Measurements from ENCODE around the gene FBXL17. TPM values are rescaled to one million over a fixed set of nuclear protein-coding genes. Genes with fewer than 3 reads are reported as not detected.
"Not testable (repeated sequence)": the region's sequence is repeated elsewhere in the genome, so short reads cannot be mapped to it uniquely, and the experiment has no call there.

Gene FBXL17
- total RNA-seq, 4 donors from 2014 or later: 10.9 to 19.8 (median 15.0) TPM

DNA sequence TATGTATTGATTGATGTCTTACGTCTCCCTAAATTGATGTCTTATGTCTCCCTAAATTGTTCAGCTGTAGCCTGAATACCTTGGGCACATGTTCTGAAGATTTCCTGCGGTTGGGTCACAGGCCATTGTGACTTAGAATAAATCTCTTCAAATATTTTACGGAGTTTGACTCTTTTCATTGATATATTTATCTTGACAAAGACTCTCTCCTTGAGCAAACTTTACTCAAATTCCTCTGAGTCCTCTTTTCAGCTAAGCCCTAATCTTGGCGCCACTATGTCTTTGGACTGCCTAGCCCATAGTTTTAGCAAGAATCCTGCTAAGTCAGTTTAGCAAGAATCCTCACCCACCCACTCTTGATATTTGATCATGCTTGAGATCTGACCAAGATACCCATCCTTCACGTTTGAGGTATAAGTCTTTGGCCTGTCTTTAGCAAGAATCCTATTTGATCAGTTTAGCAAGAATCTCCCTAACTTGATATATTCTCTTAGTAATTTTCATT is 35.3 kb upstream of the FBXL17 start:
- DNase-seq (ENCODE audit: low spot score) (no peak), ATAC-seq (ENCODE audit: low FRiP score) (no peak)
- TF ChIP-seq, protein P1, sequence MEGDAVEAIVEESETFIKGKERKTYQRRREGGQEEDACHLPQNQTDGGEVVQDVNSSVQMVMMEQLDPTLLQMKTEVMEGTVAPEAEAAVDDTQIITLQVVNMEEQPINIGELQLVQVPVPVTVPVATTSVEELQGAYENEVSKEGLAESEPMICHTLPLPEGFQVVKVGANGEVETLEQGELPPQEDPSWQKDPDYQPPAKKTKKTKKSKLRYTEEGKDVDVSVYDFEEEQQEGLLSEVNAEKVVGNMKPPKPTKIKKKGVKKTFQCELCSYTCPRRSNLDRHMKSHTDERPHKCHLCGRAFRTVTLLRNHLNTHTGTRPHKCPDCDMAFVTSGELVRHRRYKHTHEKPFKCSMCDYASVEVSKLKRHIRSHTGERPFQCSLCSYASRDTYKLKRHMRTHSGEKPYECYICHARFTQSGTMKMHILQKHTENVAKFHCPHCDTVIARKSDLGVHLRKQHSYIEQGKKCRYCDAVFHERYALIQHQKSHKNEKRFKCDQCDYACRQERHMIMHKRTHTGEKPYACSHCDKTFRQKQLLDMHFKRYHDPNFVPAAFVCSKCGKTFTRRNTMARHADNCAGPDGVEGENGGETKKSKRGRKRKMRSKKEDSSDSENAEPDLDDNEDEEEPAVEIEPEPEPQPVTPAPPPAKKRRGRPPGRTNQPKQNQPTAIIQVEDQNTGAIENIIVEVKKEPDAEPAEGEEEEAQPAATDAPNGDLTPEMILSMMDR (IDR thresholded peaks at IDR 0.05): no peak

DNA sequence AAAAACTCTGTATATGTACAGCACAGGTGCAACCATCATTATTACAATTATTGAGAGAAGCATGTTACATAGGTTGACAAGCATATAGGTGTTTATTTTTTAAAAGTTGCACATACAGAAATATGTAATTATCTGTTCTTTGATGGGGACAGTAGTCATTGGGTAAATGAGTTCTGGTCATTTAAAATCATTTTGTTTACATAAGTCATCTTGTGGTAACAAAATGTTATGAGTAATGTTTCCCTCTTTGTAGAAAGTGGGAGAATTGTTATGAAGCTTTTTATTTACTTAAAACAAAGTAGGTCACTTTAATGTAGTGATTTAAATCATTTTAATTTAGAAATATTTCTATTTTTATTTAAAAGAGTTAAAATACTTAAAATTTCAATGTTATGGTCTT is 33.8 kb upstream of the FBXL17 start:
- TF ChIP-seq, protein P1 (IDR thresholded peaks at IDR 0.05): no peak
- ATAC-seq (ENCODE audit: low FRiP score): no peak

GRCh38 chr5:108409786-108410185 is 27.9 kb upstream of the FBXL17 start:
- DNase-seq (ENCODE audit: low spot score) (no peak), ATAC-seq (ENCODE audit: low FRiP score) (no peak)
- TF ChIP-seq, protein P1 (IDR thresholded peaks at IDR 0.05): no peak

More for the DNA sequence above, 33.8 kb upstream of the FBXL17 start:
- no peak for DNase-seq (ENCODE audit: low spot score)

GRCh38 chr5:108405201-108405600 is 23.3 kb upstream of the FBXL17 start:
- ATAC-seq (ENCODE audit: low FRiP score): not testable (repeated sequence)

GRCh38 chr5:108398964-108399363 is 17.1 kb upstream of the FBXL17 start:
- TF ChIP-seq, protein P1 (IDR thresholded peaks at IDR 0.05): no peak
- ATAC-seq (ENCODE audit: low FRiP score): no peak
- DNase-seq (ENCODE audit: low spot score): no peak

More at GRCh38 chr5:108405201-108405600, 23.3 kb upstream of the FBXL17 start:
- not testable (repeated sequence) for DNase-seq (ENCODE audit: low spot score)

DNA sequence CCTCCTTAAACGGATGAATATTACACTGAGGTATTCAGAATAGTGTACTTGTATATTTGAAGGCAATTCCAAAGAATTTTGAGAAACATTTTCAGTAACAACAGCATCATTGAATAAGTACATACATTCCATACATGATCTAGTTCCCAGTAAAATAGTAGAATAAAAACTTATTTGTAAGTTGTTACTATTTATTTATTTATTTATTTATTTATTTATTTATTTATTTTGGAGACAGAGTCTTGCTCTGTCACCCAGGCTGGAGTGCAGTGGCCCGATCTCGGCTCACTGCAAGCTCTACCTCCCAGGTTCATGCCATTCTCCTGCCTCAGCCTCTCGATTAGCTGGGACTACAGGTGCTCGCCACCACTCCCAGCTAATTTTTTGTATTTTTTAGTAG is 14.9 kb upstream of the FBXL17 start:
- DNase-seq (ENCODE audit: low spot score): not testable (repeated sequence)

GRCh38 chr5:108387758-108388157 is 5.9 kb upstream of the FBXL17 start:
- DNase-seq (ENCODE audit: low spot score) (no peak), ATAC-seq (ENCODE audit: low FRiP score) (no peak)
- TF ChIP-seq, protein P1 (IDR thresholded peaks at IDR 0.05): no peak

More for the DNA sequence above, 14.9 kb upstream of the FBXL17 start:
- not testable (repeated sequence) for ATAC-seq (ENCODE audit: low FRiP score)

GRCh38 chr5:108386345-108387061 is 4.6 kb upstream of the FBXL17 start:
- no peak for ATAC-seq (ENCODE audit: low FRiP score)
- TF ChIP-seq, protein P1 (IDR thresholded peaks at IDR 0.05): no peak
- DNase-seq (ENCODE audit: low spot score): no peak
